Fibroblast of mammary gland (primary cell): Measurements from ENCODE around the gene RPL5.

Experiments
- DNase-seq: peaks from one replicate; pipeline ENCODE4 v3.0.0-alpha.2; 2010; ENCODE audit warnings: low read depth
- H3K4me3 ChIP-seq: 2 replicates; pipeline ENCODE4 v1.5.1; 2011; ENCODE audit warnings: low read depth, mild to moderate bottlenecking, low read length, moderate library complexity; ENCODE audit not compliant: control insufficient read depth
- CTCF ChIP-seq: conservative IDR thresholded peaks from 2 replicates; pipeline ENCODE4 v1.5.1; 2011; ENCODE audit warnings: low read depth, low read length, inconsistent platforms; ENCODE audit not compliant: control insufficient read depth, insufficient read depth

RPL5 gene

DNA sequence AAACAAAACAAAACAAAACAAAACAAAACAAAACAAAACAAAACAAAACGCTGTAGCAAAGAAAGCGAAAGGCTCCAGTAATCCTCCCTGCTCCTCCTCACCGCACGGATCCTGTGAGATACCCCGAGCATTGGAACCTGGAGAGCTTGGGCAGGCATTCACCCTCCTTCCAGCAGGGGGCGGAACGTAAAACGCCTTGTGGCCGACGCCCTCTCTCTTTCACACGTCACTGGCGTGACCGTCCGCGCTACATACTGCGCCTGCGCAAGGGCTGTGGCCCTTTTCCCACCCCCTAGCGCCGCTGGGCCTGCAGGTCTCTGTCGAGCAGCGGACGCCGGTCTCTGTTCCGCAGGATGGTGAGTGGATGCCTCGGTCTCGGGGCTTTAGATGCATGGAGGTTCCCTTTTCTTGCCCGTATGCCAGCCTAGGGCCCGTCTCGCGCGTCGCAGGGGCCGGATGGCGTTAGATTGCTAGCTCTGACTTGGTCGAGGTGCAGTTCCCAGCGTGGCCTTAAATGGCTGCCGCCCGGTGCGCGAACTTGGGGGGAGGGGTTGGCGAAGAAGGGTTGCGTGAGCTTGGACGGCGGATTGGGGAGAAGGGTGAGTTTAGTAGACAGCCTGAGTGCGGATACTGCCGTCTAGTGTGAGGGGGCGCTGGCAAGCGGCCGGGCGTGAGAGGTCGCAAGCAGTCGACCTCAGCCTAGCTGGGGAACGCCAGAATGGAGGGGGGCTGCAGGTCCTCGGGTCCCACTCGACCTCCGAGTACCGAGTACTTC lies at the start of gene RPL5:
Gene RPL5, plus strand, starts transcription at position 279 of the 775 bp plus-strand sequence. Its CDS starts 75 bp downstream, at position 354.
- H3K4me3 ChIP-seq: peak within 1 kb of the TSS; percentile 89
- DNase-seq: peak; percentile 96
- TF ChIP-seq CTCF: peak; percentile 93

GRCh38 chr1:92783550-92783949 lies 48.3 kb upstream of the RPL5 start:
- H3K4me3 ChIP-seq: peak overlapping the region; percentile 73
- peak; percentile 39 for DNase-seq

- TF ChIP-seq CTCF: no peak
- peak; percentile 68 for DNase-seq
- H3K4me3 ChIP-seq: peak overlapping the region; percentile 73
Measured at GRCh38 chr1:92784021-92784638, 47.7 kb upstream of the RPL5 start.

GRCh38 chr1:92784639-92785500 lies 47.0 kb upstream of the RPL5 start, which contains the start of gene EVI5:
TSS of gene EVI5 (minus strand) at chr1:92785108. CDS start at chr1:92736546, 48,562 bp downstream.
- no peak for TF ChIP-seq CTCF
- H3K4me3 ChIP-seq: peak within 1 kb of the TSS; percentile 73
- peak; percentile 93 for DNase-seq

DNA sequence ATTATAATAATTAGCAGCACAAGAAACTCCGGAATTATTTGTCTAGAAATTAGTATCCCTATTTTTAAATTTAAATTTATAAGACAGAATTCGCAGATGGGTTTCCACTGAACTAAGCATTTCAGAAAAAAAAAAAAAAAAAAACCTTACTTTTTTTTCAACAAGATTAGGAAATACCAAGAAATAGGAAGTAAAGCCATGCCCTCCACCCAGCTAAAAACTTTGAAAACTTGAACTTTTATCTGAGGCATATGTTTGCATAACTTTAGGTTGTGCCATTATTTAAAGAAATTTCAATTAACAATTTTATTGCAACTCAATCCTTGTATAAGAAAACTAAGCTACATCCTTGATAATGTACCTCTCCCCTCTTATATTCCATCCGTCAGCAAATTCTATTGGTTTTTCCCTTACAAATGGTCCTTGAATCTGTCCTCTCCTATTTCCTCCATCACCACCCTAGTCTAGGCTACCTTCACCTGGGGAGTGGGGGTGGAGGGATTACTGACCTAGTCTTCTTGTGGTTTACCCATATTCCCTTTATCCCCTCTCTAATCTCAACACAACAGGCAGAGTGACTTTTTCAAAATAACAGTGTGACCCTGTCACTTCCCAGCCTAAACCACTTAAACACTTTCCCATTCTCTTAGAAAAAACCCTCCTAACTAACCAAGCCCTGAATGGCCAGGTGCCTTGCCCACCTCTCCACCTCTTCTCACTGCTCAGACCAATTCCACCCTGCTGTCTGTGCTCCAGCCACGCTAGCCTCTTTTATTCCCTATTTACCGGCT lies 45.5 kb upstream of the RPL5 start:
- TF ChIP-seq CTCF: no peak
- H3K4me3 ChIP-seq: no peak overlapping the region
- no peak for DNase-seq

DNA sequence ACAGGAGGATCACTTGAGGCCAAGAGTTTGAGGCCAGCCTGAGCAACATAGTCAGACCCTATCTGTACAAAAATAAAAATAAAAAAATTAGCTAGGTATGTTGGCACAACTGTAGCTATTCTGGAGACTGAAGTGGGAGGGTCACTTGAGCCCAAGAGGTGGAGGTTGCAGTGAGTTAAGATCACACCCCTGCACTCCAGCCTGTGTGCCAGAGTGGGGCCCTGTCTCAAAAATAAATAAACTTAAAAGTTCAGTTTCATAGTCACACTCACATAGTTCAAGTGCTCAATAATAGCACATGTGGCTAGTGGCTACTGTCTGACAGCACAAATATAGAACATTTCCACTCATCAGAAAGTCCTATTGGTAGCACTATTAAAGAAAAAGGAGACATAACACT lies 41.8 kb upstream of the RPL5 start:
- DNase-seq: no peak
- no peak overlapping the region for H3K4me3 ChIP-seq
- TF ChIP-seq CTCF: no peak
